Measurements from ENCODE around the gene IL17RE.
"Not testable (repeated sequence)": the region's sequence is repeated elsewhere in the genome, so short reads cannot be mapped to it uniquely, and the experiment has no call there.

The IL17RE gene

DNA sequence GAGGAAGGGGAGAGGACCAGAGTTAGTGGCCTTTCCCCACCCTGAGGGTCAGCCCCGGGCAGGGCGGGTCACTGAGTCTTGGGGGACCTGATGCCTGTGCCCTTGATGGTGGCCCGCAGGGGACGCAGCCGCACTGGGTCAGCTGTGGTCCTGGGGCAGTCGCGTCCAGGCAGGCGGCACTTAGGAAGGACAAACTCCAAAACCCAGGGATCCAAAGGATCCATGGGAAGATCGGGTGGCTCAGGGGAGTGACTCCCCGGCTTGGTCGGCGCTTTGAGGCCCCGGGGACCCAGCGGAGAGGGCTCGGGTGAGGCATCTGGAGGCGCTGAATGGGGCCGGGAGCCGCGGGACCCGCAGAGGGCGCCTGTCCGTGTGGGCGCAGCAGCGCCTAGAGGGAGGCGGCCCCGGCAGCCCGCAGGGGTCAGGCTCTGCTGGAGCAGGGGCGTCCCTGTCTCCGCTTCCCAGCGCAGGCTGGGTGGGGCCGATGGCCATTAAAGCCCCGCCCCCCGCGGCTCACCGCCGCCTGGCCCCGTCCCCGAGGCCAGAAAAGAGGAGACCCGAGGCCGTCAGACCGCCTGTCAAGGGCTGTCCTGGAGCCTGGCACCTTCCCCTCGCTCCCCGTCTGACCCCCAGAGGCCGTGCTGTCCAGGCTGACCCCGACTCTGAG is 40.1 kb upstream of the IL17RE start:
- TF ChIP-seq, protein P1, sequence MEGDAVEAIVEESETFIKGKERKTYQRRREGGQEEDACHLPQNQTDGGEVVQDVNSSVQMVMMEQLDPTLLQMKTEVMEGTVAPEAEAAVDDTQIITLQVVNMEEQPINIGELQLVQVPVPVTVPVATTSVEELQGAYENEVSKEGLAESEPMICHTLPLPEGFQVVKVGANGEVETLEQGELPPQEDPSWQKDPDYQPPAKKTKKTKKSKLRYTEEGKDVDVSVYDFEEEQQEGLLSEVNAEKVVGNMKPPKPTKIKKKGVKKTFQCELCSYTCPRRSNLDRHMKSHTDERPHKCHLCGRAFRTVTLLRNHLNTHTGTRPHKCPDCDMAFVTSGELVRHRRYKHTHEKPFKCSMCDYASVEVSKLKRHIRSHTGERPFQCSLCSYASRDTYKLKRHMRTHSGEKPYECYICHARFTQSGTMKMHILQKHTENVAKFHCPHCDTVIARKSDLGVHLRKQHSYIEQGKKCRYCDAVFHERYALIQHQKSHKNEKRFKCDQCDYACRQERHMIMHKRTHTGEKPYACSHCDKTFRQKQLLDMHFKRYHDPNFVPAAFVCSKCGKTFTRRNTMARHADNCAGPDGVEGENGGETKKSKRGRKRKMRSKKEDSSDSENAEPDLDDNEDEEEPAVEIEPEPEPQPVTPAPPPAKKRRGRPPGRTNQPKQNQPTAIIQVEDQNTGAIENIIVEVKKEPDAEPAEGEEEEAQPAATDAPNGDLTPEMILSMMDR (IDR thresholded peaks at IDR 0.05; ENCODE audit: low read depth, low read length), result peak; percentile 29
- no peak overlapping the region for H3K4me3 ChIP-seq (ENCODE audit: low read depth, low read length)
- peak; percentile 18 for DNase-seq (ENCODE audit: low read depth, low spot score)
- in situ Hi-C loops (cut with HindIII; ENCODE audit: low sequenced_read_pairs), result no loop called here

DNA sequence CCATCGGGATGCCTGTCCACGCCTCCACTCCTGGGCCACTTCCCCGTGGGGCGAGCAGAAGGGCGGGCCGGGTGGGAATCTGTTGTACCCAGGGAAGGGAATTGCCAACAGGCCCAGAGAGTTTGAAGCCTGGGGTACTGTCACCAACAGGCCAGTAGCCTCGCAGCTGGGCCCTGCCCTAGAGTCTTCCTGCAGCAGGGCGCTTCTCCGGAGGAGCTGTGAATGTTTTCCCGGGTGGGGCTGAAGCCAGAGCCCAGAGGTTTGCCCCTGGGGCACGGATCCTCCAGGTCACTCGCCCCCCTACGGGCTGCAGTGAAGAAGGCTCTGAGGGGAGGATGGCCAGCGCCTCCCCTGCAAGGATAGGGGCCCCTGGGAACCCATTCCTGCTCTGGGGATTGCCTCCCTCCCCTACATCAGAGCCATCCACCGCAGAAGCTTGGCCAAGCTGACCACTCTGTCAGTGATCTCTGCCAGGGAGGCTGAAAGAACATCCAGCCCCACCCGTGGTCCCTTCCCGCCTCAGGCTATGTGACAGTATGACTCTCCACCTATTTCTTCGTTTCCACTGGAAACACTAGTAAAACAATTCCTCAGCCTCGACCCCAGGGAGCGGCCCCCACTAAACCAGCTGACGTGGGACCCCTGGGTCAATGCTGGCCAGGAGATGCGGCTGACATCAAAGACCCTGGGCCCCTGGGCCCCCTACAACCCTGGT is 39.4 kb upstream of the IL17RE start:
- H3K4me3 ChIP-seq (ENCODE audit: low read depth, low read length), result no peak overlapping the region
- in situ Hi-C loops (cut with HindIII; ENCODE audit: low sequenced_read_pairs), result no loop called here
- DNase-seq (ENCODE audit: low read depth, low spot score), result no peak
- TF ChIP-seq, protein P1 (IDR thresholded peaks at IDR 0.05; ENCODE audit: low read depth, low read length), result no peak

DNA sequence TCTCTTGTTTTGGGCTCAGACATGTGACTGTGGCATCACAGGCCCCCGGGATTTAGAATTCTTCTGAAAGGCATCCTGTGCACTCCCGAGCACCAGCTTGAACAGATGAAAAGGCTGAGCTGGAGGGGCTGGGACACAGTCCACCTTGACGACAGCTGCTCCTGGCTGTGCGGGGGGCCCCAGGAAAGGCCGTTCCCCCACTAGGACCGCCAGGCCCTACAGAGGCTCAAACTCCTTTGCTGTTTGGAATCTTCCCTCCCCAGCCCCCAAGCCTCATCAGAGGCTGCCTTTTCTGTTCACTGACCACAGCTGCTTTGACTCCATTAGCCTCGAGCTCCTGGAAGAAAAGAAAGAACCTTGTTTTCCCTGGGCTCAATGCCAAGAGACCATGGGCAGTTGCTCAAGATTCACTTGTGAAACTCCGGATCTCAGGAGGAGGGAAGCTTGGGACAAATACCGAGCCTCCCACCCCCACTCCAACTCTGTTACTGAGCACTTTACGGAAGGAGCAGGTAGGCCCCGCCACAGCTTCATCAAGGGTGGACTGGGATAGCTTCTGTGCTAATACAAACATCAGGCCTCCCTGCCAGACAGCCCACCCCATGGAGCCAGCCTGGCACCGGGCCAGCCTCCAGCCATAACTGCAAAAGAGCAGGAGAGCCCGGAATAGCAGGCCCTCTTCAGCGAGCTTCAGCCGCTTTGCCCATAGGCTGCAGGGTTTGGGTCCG is 38.3 kb upstream of the IL17RE start:
- H3K4me3 ChIP-seq (ENCODE audit: low read depth, low read length), result no peak overlapping the region
- in situ Hi-C loops (cut with HindIII; ENCODE audit: low sequenced_read_pairs), result no loop called here
- TF ChIP-seq, protein P1 (IDR thresholded peaks at IDR 0.05; ENCODE audit: low read depth, low read length), result no peak
- peak; percentile 88 for DNase-seq (ENCODE audit: low read depth, low spot score)

DNA sequence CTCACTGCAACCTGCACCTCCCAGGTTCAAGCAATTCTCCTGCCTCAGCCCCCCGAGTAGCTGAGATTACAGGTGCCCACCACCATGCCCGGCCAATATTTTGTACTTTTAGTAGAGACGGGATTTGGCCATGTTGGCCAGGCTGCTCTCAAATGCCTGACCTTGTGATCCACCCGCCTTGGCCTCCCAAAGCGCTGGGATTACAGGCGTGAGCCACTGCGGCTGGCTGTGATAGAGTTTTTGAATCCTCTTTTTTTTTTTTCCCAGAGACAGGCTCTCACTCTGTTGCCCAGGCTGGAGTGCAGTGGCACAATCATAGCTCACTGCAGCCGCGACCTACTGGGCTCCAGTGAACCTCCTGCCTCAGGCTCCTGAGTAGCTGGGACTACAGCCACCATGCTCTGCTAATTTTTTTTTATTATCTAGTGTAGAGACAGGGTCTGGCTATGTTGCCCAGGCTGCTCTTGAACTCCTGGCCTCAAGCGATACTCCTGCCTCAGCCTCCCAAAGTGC is 37.5 kb upstream of the IL17RE start:
- DNase-seq (ENCODE audit: low read depth, low spot score); in situ Hi-C loops (cut with HindIII; ENCODE audit: low sequenced_read_pairs): not testable (repeated sequence)

DNA sequence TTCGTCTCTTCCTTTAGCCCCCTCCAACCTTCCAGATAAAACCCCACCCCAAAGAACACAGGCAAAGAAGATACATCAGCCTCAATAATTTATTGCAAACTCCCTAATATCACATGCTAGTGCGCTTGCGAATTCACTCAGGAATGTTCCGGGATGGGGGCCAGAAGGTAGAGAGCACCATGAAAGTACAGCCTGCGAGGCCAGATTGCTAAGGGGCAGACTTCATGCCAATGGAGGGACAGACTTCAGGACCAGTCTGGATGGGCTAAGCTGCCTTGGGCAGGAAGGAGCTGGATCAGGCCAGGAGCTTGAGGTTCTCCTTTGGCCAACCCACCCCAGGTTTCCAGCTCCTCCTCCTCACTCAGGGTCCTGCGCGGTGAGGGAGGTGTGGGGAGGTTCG is 36.0 kb upstream of the IL17RE start:
- TF ChIP-seq, protein P1 (IDR thresholded peaks at IDR 0.05; ENCODE audit: low read depth, low read length), result no peak
- in situ Hi-C loops (cut with HindIII; ENCODE audit: low sequenced_read_pairs), result no loop called here
- no peak for DNase-seq (ENCODE audit: low read depth, low spot score)
- no peak overlapping the region for H3K4me3 ChIP-seq (ENCODE audit: low read depth, low read length)

More for the DNA sequence above, 37.5 kb upstream of the IL17RE start:
- H3K4me3 ChIP-seq (ENCODE audit: low read depth, low read length), result not testable (repeated sequence)

DNA sequence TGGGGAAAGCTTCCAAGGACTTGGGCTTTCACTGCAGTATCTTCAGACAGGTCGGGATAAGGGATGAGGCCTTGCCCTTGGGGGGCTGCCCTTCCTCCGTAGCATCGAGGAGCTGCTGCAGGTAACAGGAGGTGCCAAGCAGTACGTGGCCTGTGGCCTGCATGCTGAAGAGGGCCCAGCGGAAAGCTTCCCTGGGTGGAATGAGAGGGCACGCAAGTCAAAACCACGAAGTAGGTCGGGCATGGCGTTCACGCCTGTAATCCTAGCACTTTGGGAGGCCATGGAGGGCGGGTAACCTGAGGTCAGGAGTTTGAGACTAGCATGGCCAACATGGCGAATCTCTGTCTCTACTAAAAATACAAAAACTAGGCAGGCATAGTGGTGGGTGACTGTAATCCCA is 35.5 kb upstream of the IL17RE start:
- DNase-seq (ENCODE audit: low read depth, low spot score), result no peak
- H3K4me3 ChIP-seq (ENCODE audit: low read depth, low read length), result no peak overlapping the region
- TF ChIP-seq, protein P1 (IDR thresholded peaks at IDR 0.05; ENCODE audit: low read depth, low read length), result no peak
- in situ Hi-C loops (cut with HindIII; ENCODE audit: low sequenced_read_pairs), result no loop called here
